OCI-LY3 (cell line): ENCODE results near the gene PPT1.

Experiments
- CTCF ChIP-seq: fragments of 200-600, 300-600 bp; sonication (generic); IDR thresholded peaks from 2 replicates; pipeline ENCODE4 v1.5.1; 2014; ENCODE audit warnings: antibody characterized with exemption, low read length, low read depth
- EZH2phosphoT487 ChIP-seq: fragments of 200-600 bp; shearing (Covaris generic); IDR thresholded peaks from 2 replicates; pipeline ENCODE4 v1.6.1; 2018; ENCODE audit warnings: antibody characterized with exemption, mixed run types, low read depth

GRCh38 chr1:40075266-40075665 is 21.8 kb downstream of the PPT1 start:
- TF ChIP-seq CTCF = no peak
- no peak for TF ChIP-seq EZH2phosphoT487
